K562 (cell line): ENCODE results near the gene CDC20. TPM values are rescaled to one million over a fixed set of nuclear protein-coding genes. Genes with fewer than 3 reads are reported as not detected.

Experiments used
- BRCA1 ChIP-seq, 2 experiments: fragments of 450-650 bp in 1 of 2; sonication (generic) in 1 of 2; formaldehyde crosslinking in 1 of 2; IDR thresholded peaks; 2 replicates each; pipeline versions ENCODE4 v1.5.0 to v1.6.1; 2017 to 2020; ENCODE audit warnings: mild to moderate bottlenecking in 1 of 2, missing genetic modification reagents in 1 of 2
- CTBP1 ChIP-seq: fragments of 450-650 bp; IDR thresholded peaks from 2 replicates; pipeline ENCODE4 v1.6.1; 2016; ENCODE audit warnings: borderline replicate concordance
- ELK3 ChIP-seq: fragments of 450-650 bp; formaldehyde crosslinking; IDR thresholded peaks from 2 replicates; pipeline ENCODE4 v1.4.0; 2020; ENCODE audit warnings: mild to moderate bottlenecking
- KAT7 ChIP-seq: sonication (generic); formaldehyde crosslinking; IDR thresholded peaks from 2 replicates; pipeline ENCODE4 v1.8.0; 2022; ENCODE audit warnings: missing genetic modification reagents, mild to moderate bottlenecking, borderline replicate concordance
- NCOR1 ChIP-seq: fragments of 450-650 bp; IDR thresholded peaks from 2 replicates; pipeline ENCODE4 v1.6.1; 2016; ENCODE audit warnings: mild to moderate bottlenecking, moderate library complexity
- POLR2B ChIP-seq: fragments of 450-650 bp; IDR thresholded peaks from 2 replicates; pipeline ENCODE4 v1.6.1; 2018; ENCODE audit warnings: low read depth; ENCODE audit not compliant: partially characterized antibody
- RCOR1 ChIP-seq, 2 experiments: IDR thresholded peaks; 2 replicates each; pipeline ENCODE4 v1.6.1; 2012; ENCODE audit warnings: low read depth in 2 of 2, low read length in 2 of 2, borderline replicate concordance in 1 of 2, improper control_type of control experiment in 1 of 2
- RFX1 ChIP-seq: fragments of 450-650 bp; IDR thresholded peaks from 2 replicates; pipeline ENCODE4 v1.6.1; 2016; ENCODE audit warnings: mild to moderate bottlenecking, moderate library complexity
- RHOXF2B ChIP-seq: fragments of 250-450 bp; sonication (Bioruptor Pico); conservative IDR thresholded peaks from 2 replicates; pipeline ENCODE4 v1.5.1; 2021
- TSHZ1 ChIP-seq: fragments of 250-450 bp; sonication (Bioruptor Pico); IDR thresholded peaks from 2 replicates; pipeline ENCODE4 v1.4.0; 2020; ENCODE audit warnings: mild to moderate bottlenecking, moderate library complexity
- ZBTB34 ChIP-seq: fragments of 250-450 bp; sonication (Bioruptor Pico); IDR thresholded peaks from 2 replicates; pipeline ENCODE4 v1.8.0; 2021; ENCODE audit warnings: mild to moderate bottlenecking, moderate library complexity
- ZNF277 ChIP-seq: fragments of 250-450 bp; sonication (Bioruptor Pico); IDR thresholded peaks from 2 replicates; pipeline ENCODE4 v1.8.0; 2022; ENCODE audit warnings: inconsistent platforms, mild to moderate bottlenecking, moderate library complexity, borderline replicate concordance
- ZNF512 ChIP-seq: IDR thresholded peaks from 2 replicates; pipeline ENCODE4 v1.6.1; 2016; ENCODE audit warnings: missing genetic modification characterization, missing compliant biosample characterization
- ZNF778 ChIP-seq: fragments of 450-650 bp; formaldehyde crosslinking; IDR thresholded peaks from 2 replicates; pipeline ENCODE4 v1.4.0; 2020; ENCODE audit warnings: mild to moderate bottlenecking, moderate library complexity
- polyA plus RNA-seq, 8 experiments: library from polyadenylated mRNA; depleted of rRNA in 4 of 8; stranded (reverse) in 5 of 8; unstranded in 3 of 8; fragments of >200 nt; fragmentation: Nextera tagmentation in 2 of 8; fragmentation: Illumina TruSeq in 1 of 8; extraction: Ambion mirVana in 2 of 8; extraction: Trizol in 1 of 8; gene quantifications; 2 replicates each; pipeline versions ENCODE4 v1.2.1 to v1.2.3, GENCODE V29; 2011 to 2014; ENCODE audit warnings: inconsistent platforms in 1 of 8, missing spikeins in 1 of 8
- total RNA-seq, 7 experiments: library from RNA; depleted of rRNA in 6 of 7; stranded (reverse); fragments of >200 nt in 6 of 7; fragmentation: Illumina TruSeq in 2 of 7; extraction: Trizol in 2 of 7; gene quantifications; 2 replicates each; pipeline versions ENCODE4 v1.2.1 to v1.2.3, GENCODE V29; 2011 to 2021; ENCODE audit warnings: low replicate concordance in 1 of 7

Gene CDC20
- total and polyA plus RNA-seq, 9 of the 15 experiments (the other 6 are each of a cell fraction or from before 2014, with no cell fraction given): 45.2 to 224 (median 121) TPM

GRCh38 chr1:43358746-43359693 lies at the start of gene CDC20 (continued):
- TF ChIP-seq ELK3 (CRISPR knock-in tag) (no peak), ZNF277 (CRISPR knock-in tag) (no peak), RHOXF2B (CRISPR knock-in tag) (no peak), POLR2B (peak; percentile 30), ZNF512 (tag) (no peak), RFX1 (no peak), CTBP1 (no peak), KAT7 (CRISPR knock-in tag) (no peak), TSHZ1 (no peak), NCOR1 (no peak), ZNF778 (CRISPR knock-in tag) (no peak), RCOR1 (IDR thresholded peaks at IDR 0.05; ENCODE audit: borderline replicate concordance in 1 of 2, low read depth in 2 of 2, low read length in 2 of 2) (no peak), BRCA1 (IDR thresholded peaks at IDR 0.05) (no peak), BRCA1 (CRISPR knock-in tag; IDR thresholded peaks at IDR 0.05) (no peak), ZBTB34 (CRISPR knock-in tag) (no peak)
